ENCODE data around the gene NRAP. TPM values are rescaled to one million over a fixed set of nuclear protein-coding genes. Genes with fewer than 3 reads are reported as not detected.

The NRAP gene
- total and polyA plus RNA-seq, 2 of the 8 experiments (the other 6 are each of a cell fraction or from before 2014, with no cell fraction given), result not detected

- Histone ChIP-seq H4K91ac (replicated peaks; ENCODE audit: insufficient read length, low read length) (no peak overlapping the region), H4K20me1 (replicated peaks in 1 of 2; ENCODE audit: control insufficient read depth in 1 of 2, insufficient read depth in 2 of 2, low read length in 2 of 2) (peaks cover 2% of the 10 kb centered on the region in 2 experiments), H4K5ac (ENCODE audit: insufficient read length, low read depth, low read length) (no peak overlapping the region), H3K23me2 (ENCODE audit: low read depth, low read length) (no peaks in the 10 kb centered on the region), H3K27me3 (replicated peaks in 1 of 4; ENCODE audit: control insufficient read depth in 3 of 4, extremely low read depth in 1 of 4, insufficient read depth in 3 of 4, low read length in 3 of 4) (no peaks in the 10 kb centered on the region), H2BK120ac (replicated peaks; ENCODE audit: low read depth, low read length) (no peak overlapping the region), H3K79me1 (ENCODE audit: low read depth, low read length) (no peaks in the 10 kb centered on the region), H3K9me3 (ENCODE audit: insufficient read depth in 2 of 2, low read depth in 1 of 2, low read length in 1 of 2) (0 out of 4 replicates have a peak, but pooled peaks cover 0 to 2% of the 10 kb centered on the region in 2 experiments), H3K79me2 (ENCODE audit: control insufficient read depth in 1 of 2, insufficient read depth in 2 of 2, low read length in 2 of 2) (no peaks in the 10 kb centered on the region), H3K9ac (replicated peaks in 1 of 4; ENCODE audit: extremely low read depth in 1 of 4, low read depth in 3 of 4, low read length in 3 of 4) (no peak overlapping the region), H2AK5ac (ENCODE audit: low read depth, low read length) (no peak overlapping the region), H3K14ac (ENCODE audit: insufficient read length) (no peak overlapping the region), H2BK20ac (ENCODE audit: low read length) (no peak overlapping the region), H2BK5ac (ENCODE audit: low read depth, low read length) (no peak overlapping the region), H3K18ac (ENCODE audit: extremely low read depth, low read length) (no peak overlapping the region), H3K4me1 (replicated peaks in 1 of 4; ENCODE audit: control insufficient read depth in 3 of 4, insufficient read depth in 4 of 4, low read length in 3 of 4) (no peaks in the 10 kb centered on the region; a peak in 1 of 7 replicates), H3K56ac (replicated peaks; ENCODE audit: insufficient read length, low read depth, low read length) (no peak overlapping the region), H3K4me2 (ENCODE audit: insufficient read depth in 1 of 2, low read depth in 2 of 2, low read length in 2 of 2) (no peak overlapping the region), H3K23ac (ENCODE audit: insufficient read length) (no peak overlapping the region), H3K27ac (ENCODE audit: low read depth, low read length) (no peak overlapping the region), H3K4me3 (ENCODE audit: extremely low read depth in 1 of 4, insufficient read depth in 2 of 4, low read depth in 3 of 4, low read length in 4 of 4) (no peak overlapping the region), H4K8ac (ENCODE audit: extremely low read depth, insufficient read depth, low read length) (no peak overlapping the region), H3K36me3 (ENCODE audit: control insufficient read depth in 2 of 4, insufficient read depth in 4 of 4, low read length in 3 of 4) (peaks cover 0 to 5% (median under 1%) of the 10 kb centered on the region in 4 experiments; a peak in 3 of 8 replicates), H2BK12ac (ENCODE audit: low read depth, low read length) (no peak overlapping the region), H3K4ac (replicated peaks; ENCODE audit: insufficient read length, low read depth, low read length) (no peak overlapping the region), H2BK15ac (ENCODE audit: low read length) (no peak overlapping the region), H2AFZ (ENCODE audit: low read length) (no peak overlapping the region)
- FAIRE-seq (no peak), DNase-seq (ENCODE audit: low read depth in 1 of 2, low spot score in 2 of 2) (no peak)
- TF ChIP-seq GABPA (IDR thresholded peaks at IDR 0.05; ENCODE audit: borderline replicate concordance, insufficient read depth, low read length) (no peak), BRCA1 (IDR thresholded peaks at IDR 0.05; ENCODE audit: low read depth, low read length) (no peak)
- ChIA-PET CTCF (ENCODE audit: partially characterized antibody) (interaction anchor here (0.8 kb wide), 1 partner anchor 77 kb away, joined by 3 read pairs; no protein-coding TSS in a partner anchor), POLR2A (ENCODE audit: partially characterized antibody) (no interaction called here)
- 87% methylated on average over 3 of the region's 3 CpGs; no CpG with 5 or more reads in 1 of the 2 experiments for WGBS, 2 experiments (ENCODE audit: extremely low coverage in 1 of 2, insufficient coverage in 1 of 2, insufficient read length in 1 of 2, insufficient replicate concordance in 2 of 2, low coverage in 1 of 2, low lambda C conversion rate in 2 of 2, missing lambda C conversion rate in 1 of 2)
These were observed 33.8 kb upstream of the NRAP start for GRCh38 chr10:113697595-113697994.
